Right cardiac atrium (tissue), 5 donors: ENCODE results near the gene HSFX3. TPM values are rescaled to one million over a fixed set of nuclear protein-coding genes. Genes with fewer than 3 reads are reported as not detected.
"Not testable (repeated sequence)": the region's sequence is repeated elsewhere in the genome, so short reads cannot be mapped to it uniquely, and the experiment has no call there.

ENCODE experiments used
- ATAC-seq, 2 donors: fragments of 200-7000 bp; cut with Tn5 transposase; one replicate each; pipeline versions ENCODE4 v1.8.0 to v1.9.1; 2020; ENCODE audit warnings: moderate library complexity in 2 of 2, mild to moderate bottlenecking in 1 of 2
- DNase-seq, 3 donors: peaks; one replicate each; pipeline ENCODE4 v3.0.0-alpha.2; 2020
- H3K27ac ChIP-seq: one replicate; pipeline ENCODE4 v1.5.1; 2013; ENCODE audit warnings: mild to moderate bottlenecking, low read length, control low read depth, moderate library complexity
- H3K27me3 ChIP-seq: one replicate; pipeline ENCODE4 v1.6.1; 2013; ENCODE audit not compliant: control insufficient read depth, insufficient read depth
- H3K4me1 ChIP-seq: one replicate; pipeline ENCODE4 v1.6.1; 2013; ENCODE audit warnings: low read length; ENCODE audit not compliant: control insufficient read depth, insufficient read depth
- H3K4me3 ChIP-seq: one replicate; pipeline ENCODE4 v1.5.1; 2013; ENCODE audit warnings: low read length, control low read depth
- H3K9me3 ChIP-seq: one replicate; pipeline ENCODE4 v1.6.1; 2013; ENCODE audit warnings: low read length; ENCODE audit not compliant: control insufficient read depth
- WGBS: extraction: QIAGEN DNeasy Blood & Tissue Kit; methylation state at CpG from one replicate; pipeline ENCODE4 v1.1.7; 2013; 5-methylcytosine and 5-hydroxymethylcytosine counted together
- intact Hi-C, 4 donors: fragments of 100-400 bp; cut with DNase I; formaldehyde crosslinking; loops; one replicate each; pipeline versions ENCODE4 v1.11.0 to v1.14.0; 2022 to 2023
- polyA plus RNA-seq: library from polyadenylated mRNA; stranded (reverse); fragments of 200-250 nt; gene quantifications from one replicate; pipeline ENCODE4 v1.2.3, GENCODE V29; 2013
- total RNA-seq, 4 donors: library from RNA; stranded (reverse); fragmentation: NEBNext Ultra II Directional; extraction: Animal tissue kit (Norgen Biotek cat#: 25700); gene quantifications; one replicate each; pipeline ENCODE4 v1.2.1, GENCODE V29; 2021
- donor health status: healthy with polysubstance abuse.
- donor health status: DM: no; HTN: yes; CAD: no.
- donor health status: DM: no; HTN: no; CAD: no.
- donor health status: DM: no; HTN: yes; CAD: no; lungs with severe emphysema.
- donor health status: DM: yes; HTN: yes; CAD: no.

Gene HSFX3
- total and polyA plus RNA-seq, 5 donors, result not detected

- H3K4me1 ChIP-seq, H3K4me3 ChIP-seq, H3K27me3 ChIP-seq, DNase-seq, ATAC-seq, H3K27ac ChIP-seq, intact Hi-C loops, H3K9me3 ChIP-seq: not testable (repeated sequence)
- WGBS, result 69% methylated on average over 19 of the region's 29 CpGs
Observed at GRCh38 chrX:149545545-149546543, 3.9 kb downstream of the HSFX3 start.

DNA sequence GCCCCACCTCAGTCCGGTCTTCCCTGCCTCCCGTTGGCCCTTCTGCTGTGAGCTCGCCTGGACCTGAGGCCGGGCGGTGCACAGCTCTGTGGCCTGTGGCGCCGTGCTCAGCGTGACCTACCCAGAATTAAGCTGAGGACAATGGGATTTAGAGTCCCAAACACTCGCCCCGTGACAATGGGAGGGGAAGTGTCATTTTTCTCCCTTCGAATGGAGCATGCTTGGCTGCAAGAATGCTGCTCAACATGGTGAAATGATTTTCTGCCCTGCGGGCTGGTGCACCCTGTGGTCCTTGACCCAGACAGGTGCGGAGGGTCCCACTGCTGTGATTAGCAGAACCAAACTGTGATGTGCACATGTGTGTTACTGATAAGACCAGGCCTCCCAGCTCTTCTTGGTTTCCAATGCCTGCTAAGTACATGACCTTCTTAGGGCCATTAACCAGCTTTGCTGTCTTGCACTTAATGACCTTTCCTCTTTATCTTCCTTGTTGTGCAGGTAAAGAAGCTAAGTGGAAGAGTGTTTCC, 8.1 kb downstream of the HSFX3 start:
- 14% methylated on average over 13 of the region's 13 CpGs for WGBS
- intact Hi-C loops, result no loop called here
- DNase-seq (peak in 1 of 3 donors; percentile 57), ATAC-seq (no peak)
- H3K4me3 ChIP-seq, result peak overlapping the region; percentile 59
- H3K4me1 ChIP-seq, result no peaks in the 10 kb centered on the region
- H3K27ac ChIP-seq, result peak overlapping the region; percentile 71
- no peaks in the 10 kb centered on the region for H3K27me3 ChIP-seq
- no peaks in the 10 kb centered on the region for H3K9me3 ChIP-seq

GRCh38 chrX:149540621-149541520, 8.9 kb downstream of the HSFX3 start, which contains the start of gene EOLA1:
EOLA1 (plus strand) TSS chrX:149541012; CDS start chrX:149545631, 4,619 bp downstream.
- intact Hi-C loops, result no loop called here

DNA sequence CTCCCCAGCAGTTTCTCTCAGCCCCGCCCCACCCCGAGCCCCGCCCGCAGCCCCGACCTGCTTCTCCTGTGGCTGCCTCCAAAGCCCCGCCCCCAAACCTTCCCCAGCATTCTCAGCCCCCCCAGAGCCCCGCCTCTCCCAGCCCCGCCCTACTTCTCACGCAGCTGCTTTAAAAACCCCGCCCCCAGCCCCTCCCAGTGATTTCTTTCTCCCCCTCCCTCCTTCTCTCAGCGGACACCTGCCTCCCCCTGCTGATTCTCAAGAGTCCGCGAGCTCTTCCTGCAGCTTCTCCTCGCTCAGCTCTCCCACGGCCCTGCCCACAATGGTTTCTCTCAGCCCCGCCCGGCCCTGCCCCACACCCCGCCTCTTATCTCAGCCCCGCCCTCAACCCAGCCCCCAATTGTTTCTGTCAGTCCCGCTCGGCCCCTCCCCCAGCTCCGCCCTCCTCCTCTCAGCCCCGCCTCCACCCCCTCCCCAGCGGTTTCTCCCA, 9.5 kb downstream of the HSFX3 start:
- Histone ChIP-seq H3K27ac (peak overlapping the region; percentile 77), H3K27me3 (no peaks in the 10 kb centered on the region), H3K4me3 (peak overlapping the region; percentile 59), H3K9me3 (no peaks in the 10 kb centered on the region), H3K4me1 (no peaks in the 10 kb centered on the region)
- peak; percentile 93 to 97 (median 96) for DNase-seq
- WGBS, result 3% methylated on average over 22 of the region's 24 CpGs
- intact Hi-C loops, result no loop called here
- ATAC-seq, result peak; percentile 85

More at GRCh38 chrX:149540621-149541520, 8.9 kb downstream of the HSFX3 start, which contains the start of gene EOLA1:
- Histone ChIP-seq H3K9me3 (no peaks in the 10 kb centered on the region), H3K4me3 (peak within 1 kb of the TSS; percentile 59), H3K27ac (peak within 1 kb of the TSS; percentile 97), H3K27me3 (no peaks in the 10 kb centered on the region), H3K4me1 (no peaks in the 10 kb centered on the region)
- WGBS, result under 1% methylated on average over 71 of the region's 71 CpGs
- peak; percentile 60 to 63 for ATAC-seq
- DNase-seq, result peak; percentile 85 to 94 (median 91)

DNA sequence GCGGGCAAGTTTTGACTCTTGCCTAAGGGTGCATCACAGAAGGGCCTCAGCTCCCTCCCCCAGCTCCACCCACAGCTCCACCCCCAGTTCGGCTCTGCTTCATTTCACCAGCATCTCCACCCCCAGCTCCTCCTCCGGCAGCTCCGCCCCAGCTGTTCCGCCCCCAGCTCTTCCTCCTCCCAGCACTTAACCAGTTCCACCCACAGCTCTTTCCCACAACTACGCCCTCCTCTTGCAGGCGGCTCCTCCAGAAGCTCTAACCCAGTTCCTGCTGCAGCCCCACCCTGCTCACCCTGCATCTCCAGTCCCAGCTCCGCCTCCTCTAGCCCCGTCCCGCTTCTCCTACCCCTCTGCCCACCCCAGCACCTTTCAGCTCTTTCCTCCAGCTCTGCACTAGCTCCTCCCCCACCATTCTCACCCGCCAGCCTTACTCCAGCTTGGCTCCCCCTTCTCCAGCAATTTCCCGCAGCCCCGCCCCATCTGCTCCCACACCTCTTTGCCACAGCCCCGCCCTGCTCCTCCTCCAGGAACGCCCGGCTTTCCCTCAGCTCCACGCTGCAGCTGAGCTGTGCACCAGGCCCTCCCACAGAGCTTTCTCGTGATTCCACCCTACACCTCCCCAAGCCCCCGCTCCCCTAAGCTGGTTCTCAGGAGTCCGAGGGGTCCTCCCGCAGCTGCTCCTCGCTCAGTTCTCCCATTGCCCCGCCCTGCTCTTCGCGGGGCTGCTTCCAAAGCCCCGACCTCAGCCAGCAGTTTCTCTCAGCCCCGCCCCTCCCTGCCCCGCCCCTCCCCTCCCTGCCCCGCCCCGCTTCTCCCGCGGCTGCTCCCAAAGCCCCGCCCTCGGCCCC, 10.2 kb downstream of the HSFX3 start:
- Histone ChIP-seq H3K27ac (peak overlapping the region; percentile 97), H3K4me3 (peak overlapping the region; percentile 59), H3K27me3 (no peaks in the 10 kb centered on the region), H3K9me3 (no peaks in the 10 kb centered on the region), H3K4me1 (no peaks in the 10 kb centered on the region)
- ATAC-seq, result peak; percentile 81 to 83
- DNase-seq, result peak; percentile 91 to 96 (median 95)
- WGBS, result 2% methylated on average over 32 of the region's 34 CpGs
- intact Hi-C loops, result no loop called here

- DNase-seq, intact Hi-C loops, H3K4me1 ChIP-seq, ATAC-seq, H3K27me3 ChIP-seq, H3K9me3 ChIP-seq, H3K27ac ChIP-seq, H3K4me3 ChIP-seq: not testable (repeated sequence)
- WGBS, result 86% methylated on average over 7 of the region's 11 CpGs
Observed at GRCh38 chrX:149537474-149537873, 12.2 kb downstream of the HSFX3 start.

DNA sequence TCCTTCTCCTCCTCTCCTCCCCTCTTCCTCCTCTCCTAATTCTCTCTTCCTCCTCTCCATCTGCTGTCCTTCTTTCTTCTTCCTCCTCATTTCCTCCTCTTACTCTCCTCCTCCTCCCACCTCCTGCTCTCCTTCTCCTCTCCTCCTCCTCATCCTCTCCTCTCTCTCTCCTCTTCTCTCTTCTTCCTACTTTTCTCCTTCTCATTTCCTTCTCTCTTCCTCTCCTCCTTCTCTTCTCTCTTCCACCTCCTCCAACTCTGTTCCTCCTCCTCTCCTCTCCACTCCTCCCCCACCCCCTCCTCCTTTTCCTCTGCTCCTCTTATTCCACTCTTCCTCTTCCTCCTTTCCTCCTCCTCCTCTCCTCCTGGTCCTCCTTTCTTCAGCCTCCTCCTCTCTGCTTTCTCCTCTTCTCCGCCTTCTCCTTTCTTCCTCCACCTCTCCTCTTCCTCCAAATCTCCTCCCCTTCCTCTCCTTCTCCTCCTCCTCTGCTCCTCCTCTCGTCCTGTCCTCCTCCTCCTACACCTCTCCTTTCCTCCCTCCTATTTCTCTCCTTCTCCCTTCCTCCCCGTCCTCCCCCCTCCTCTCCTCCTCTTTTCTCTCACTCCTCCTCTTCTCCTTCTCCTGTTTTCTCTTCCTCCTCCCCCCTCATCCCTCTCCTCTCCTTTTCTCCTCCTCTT, 14.7 kb downstream of the HSFX3 start:
- ATAC-seq, H3K27ac ChIP-seq, H3K4me1 ChIP-seq, DNase-seq, H3K27me3 ChIP-seq, H3K4me3 ChIP-seq, H3K9me3 ChIP-seq, intact Hi-C loops: not testable (repeated sequence)
- WGBS, result 72% methylated on average over 3 of the region's 3 CpGs

- H3K4me3 ChIP-seq, ATAC-seq, H3K9me3 ChIP-seq, intact Hi-C loops, H3K27me3 ChIP-seq, H3K4me1 ChIP-seq, DNase-seq, H3K27ac ChIP-seq: not testable (repeated sequence)
- WGBS, result 95% methylated on average over 9 of the region's 11 CpGs
Observed at GRCh38 chrX:149533999-149534398, 15.7 kb downstream of the HSFX3 start.

DNA sequence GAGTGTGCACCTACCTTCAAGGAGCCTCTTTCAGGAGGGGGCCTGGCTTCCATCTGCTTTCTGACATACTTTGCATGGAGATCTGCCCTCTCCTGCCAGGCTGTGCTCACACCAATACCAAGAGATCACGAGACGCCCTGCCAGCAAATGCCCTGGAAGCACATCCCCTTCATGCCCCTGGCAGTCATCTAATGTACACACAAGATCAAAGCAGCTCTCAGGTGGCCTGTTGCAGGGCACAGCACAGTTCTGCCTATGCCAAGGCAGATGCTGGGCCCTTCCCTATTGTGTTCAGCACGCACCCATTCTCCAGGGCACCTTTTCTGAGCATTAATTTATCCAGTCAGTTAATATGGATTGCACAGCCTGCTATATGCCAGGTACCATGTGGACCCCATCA, 16.9 kb downstream of the HSFX3 start:
- intact Hi-C loops, ATAC-seq, H3K4me3 ChIP-seq, H3K27me3 ChIP-seq, H3K27ac ChIP-seq, DNase-seq, H3K4me1 ChIP-seq, H3K9me3 ChIP-seq: not testable (repeated sequence)
- WGBS, result 83% methylated on average over 1 of the region's 3 CpGs
